Right renal pelvis (tissue), 4 donors: ENCODE results near the gene MCC. TPM values are rescaled to one million over a fixed set of nuclear protein-coding genes. Genes with fewer than 3 reads are reported as not detected.

ENCODE experiments used
- DNase-seq, 4 donors: peaks; one replicate each; pipeline ENCODE4 v3.0.0-alpha.2; 2013; ENCODE audit warnings: low read depth in 4 of 4, low spot score in 3 of 4, missing footprints in 1 of 4
- polyA plus RNA-seq, 4 donors: library from polyadenylated mRNA; unstranded; fragments of 120-200 nt; gene quantifications; one replicate each; pipeline ENCODE4 v1.2.1, GENCODE V29; 2013; ENCODE audit not compliant: insufficient read length in 4 of 4

MCC gene
- polyA plus RNA-seq, 4 donors: 27.6 to 34.8 (median 32.4) TPM

DNA sequence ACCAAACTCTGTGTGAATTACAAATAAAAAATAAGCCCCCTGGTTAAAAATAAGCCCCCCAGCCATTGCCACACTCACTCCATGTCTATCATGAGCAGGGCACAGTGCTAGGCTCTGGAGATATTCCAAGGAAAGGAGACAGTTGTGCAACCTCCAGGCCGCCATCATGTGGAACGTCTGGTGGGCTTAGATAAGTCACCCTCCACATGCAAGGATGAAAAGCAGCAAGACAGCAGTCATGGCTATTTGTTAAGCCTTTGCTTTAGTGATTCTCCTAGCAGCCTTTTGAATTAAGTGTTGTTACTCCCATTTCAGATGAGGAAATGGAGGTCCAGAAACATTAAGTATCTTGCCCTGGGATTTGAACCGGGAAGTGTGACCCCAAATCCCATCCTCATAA lies 416.9 kb downstream of the MCC start:
- DNase-seq: no peak

DNA sequence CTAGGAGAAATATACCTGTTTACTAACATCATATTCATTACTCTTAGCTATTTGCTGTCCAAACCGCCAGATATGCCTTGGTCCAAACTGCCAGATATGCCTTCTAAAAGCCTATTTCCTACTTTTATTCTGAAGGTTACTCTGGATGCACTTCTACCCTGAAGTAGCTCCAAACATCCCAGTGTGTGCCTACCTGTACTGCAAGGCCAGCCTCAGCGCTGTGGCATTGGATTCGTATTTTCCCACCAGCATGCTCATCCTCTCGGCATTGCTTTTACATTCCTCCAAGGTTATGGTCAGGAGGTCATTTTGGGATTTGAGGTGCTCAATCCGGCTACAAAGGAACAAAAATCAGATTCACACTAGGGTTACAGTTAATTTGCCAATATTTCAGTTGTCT lies 417.4 kb downstream of the MCC start:
- no peak for DNase-seq

DNA sequence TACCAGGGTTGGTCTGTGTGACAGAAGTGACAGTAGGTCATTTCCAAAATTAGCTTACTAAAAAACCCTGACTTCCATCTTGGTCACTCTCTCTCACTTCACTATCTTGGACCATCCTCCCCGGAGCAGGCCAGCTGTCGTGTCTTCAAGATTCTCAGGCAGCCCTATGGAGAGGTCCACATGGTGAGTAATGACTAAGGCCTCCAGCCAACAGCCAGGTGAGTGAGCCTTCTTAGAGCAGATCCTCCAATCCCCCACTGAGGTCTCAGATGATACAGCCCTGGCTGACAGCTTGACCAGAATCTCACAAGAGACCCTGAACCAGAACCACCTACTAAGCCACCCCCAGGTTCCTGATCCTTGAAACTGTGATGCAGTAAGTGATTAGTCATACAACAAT lies 419.7 kb downstream of the MCC start:
- no peak for DNase-seq

DNA sequence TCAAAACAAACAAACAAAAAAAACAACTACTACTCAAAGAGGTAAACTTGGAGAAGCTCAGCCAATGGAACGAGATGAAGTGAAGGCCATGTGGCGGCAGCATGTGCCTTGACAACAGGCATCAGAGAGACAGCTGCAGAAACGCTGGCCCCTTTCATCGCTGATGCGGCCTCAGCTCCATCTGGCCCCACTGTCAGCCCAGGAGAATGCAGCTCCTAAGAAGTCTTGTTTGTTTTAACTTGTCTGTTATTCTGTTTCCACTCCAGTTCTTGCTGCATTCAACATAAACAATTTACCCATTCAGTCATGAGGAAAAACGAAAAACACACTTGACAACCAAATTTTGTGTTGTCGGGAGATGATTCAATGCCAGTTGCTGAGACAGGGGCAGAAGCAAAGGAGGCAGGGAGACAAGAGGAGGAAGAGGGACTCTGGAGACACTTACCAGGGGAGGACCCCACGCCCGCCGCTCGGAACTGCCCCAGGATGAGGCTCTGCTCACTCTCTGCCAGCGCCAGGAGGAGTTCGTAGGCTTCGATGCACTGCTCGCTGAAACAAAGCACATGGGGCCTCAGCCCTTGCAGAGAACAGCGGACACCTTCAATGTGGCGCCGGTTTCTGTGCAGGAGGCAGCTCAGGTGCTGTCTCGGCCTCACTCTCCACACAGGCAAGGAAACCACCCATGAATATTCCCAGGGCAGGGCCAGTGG lies 420.5 kb downstream of the MCC start:
- DNase-seq: no peak

DNA sequence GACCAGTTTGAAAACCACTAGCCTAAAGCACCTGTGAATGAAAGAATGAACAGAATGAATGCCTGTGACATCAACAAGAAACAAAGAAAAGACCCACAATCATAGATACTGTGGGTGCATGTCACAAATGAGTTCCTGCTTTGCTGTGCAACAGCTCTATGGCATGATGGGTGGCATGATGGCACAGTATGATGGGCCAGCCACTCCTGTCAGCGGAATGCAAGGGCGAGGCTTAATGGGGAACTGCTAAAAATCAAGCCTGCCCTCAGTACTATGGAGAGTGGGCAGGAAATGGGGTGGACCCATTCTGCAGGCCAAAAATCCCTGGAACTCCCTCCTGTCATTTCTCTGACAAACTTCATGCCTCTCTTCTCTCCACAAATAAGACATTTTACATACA lies 422.6 kb downstream of the MCC start:
- DNase-seq: no peak

DNA sequence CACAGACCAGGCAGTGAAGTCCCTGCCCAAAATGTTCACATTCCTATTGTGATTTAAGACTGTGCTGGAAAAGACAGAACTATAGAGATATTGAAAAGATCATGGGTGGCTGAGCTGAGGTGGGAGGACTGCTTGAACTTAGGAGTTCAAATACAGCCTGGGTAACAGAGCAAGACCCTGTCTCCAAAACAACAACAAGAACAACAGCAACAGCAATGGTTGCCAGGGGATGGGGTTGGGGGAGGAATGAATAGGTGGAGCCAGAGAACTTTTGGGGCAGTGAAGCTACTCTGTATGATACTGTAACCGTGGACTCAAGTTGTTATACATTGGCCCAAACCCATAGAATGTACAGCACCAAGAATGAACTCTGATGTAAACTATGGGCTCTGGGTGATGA lies 423.4 kb downstream of the MCC start:
- no peak for DNase-seq

DNA sequence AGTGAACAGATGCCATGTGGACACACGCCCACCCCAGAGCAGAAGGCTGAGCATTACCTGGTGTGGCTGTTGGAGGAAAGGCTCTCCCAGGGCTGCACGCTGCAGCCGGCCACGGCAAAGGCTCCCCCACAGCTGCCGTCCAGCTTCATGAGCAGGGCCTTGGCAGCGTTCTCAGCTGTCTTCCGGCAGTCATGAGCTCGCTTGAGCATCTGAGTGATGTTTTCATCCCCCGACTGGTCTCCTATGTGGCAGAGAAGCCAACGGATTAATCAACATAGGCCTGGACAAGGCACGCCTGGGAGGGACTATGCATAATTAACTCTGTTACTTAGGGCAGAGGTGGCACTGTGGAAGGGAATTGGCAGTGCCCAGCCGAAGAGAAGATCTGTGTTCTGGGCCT lies 424.3 kb downstream of the MCC start:
- no peak for DNase-seq

DNA sequence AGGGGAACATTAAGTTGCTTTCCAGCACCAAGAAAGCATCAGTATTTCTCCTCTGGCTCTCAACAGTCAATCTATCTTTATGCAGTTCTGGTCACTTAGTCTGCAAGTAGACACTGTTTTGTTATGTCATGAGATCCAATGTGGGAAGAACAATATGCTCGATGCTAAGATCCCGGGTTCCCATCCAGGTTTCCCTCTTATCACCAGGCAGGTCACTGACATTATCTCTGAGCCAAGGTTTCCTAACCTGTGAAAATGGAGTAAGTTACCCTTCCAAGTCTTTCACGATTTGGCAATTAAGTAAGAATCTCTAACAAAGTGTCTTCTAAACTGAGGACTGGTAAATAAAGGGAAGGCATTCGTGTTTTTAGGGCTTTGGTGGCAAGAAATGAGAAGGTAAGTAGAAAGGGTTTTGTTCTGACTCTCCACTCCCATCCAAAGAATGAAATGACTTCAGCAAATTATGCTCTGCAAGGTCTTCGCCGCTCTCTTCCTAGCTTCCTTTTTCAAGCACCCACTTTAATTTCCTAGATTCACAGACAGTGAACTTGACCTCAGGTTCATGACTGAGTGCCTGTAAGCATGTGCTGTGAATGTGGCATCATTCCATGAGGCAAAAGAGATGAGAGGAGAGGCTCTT lies 425.3 kb downstream of the MCC start:
- no peak for DNase-seq

- no peak for DNase-seq
Measured at GRCh38 chr5:113061846-113062780, 426.1 kb downstream of the MCC start.

- DNase-seq: no peak
Measured at GRCh38 chr5:113060408-113061025, 427.7 kb downstream of the MCC start.

GRCh38 chr5:113059232-113060040 lies 428.8 kb downstream of the MCC start:
- DNase-seq: peak; percentile 44 to 64 (median 50)

DNA sequence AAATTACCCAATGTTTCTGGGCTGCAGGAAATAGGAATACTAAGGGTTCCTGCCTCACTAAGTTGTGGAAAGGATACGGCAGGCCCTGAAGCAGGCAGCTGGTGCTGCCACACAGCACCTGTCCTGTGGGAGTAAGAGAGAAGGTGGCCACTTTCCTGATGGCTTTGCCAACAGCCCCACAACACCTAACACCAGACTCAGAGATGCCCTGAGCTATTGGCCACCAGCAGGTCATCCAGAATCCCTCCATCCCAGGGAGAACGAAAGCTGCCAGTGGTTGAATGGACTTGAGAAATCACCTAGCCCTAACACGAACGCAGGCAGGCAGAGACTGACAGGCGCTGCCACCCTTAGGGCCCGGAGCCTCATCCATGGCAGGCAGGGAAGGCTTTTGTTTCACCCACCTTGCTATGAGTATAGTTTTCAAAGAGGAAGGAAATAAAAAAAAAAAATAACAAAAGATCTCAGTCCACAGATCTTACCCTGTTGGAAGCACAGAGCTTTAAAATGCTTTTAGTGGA lies 429.5 kb downstream of the MCC start:
- DNase-seq: no peak

- DNase-seq: no peak
Measured at GRCh38 chr5:113058269-113058668, 430.0 kb downstream of the MCC start.

DNA sequence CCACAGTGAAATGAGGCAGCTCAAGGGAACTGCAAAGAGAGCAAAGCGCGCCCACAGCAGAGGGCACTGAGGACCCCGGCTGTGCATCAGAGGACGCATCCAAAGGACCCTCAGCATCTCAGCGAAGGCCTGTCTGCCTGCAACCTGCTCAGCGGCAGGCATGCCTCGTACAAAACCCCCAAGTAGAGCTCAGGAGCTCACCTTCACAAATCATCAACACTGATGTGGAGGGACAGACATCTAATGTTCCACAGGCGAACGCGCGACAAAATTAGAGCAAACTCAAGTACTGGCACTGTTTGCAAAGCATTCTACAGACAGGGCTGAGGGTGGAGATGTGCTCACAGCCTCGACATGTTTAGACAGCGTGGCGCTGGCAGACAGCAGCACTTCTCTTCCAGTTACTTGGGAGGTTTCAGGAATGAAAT lies 430.7 kb downstream of the MCC start:
- DNase-seq: no peak

GRCh38 chr5:113056988-113057387 lies 431.3 kb downstream of the MCC start:
- DNase-seq: no peak

DNA sequence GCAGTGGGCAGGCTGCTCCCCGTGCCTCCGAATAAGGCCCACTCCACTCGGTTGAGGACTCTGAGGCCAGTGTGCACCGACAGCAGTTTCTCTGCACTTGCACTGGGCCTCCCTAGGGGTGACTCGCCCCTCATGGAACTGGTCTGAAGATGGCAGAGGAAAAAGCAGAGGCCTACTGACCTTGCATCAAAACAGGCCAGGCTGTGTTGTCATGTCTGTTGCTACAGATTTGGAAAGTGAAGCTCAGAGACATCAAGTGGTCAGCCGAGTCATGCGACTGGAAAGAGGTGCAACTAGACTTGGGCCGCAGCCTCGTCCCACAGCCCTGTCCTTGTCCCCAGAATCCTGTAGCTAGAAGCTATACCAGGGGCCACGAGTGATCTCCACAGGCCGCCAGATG lies 433.4 kb downstream of the MCC start:
- DNase-seq: no peak

- no peak for DNase-seq
Measured at GRCh38 chr5:113053511-113053995, 434.7 kb downstream of the MCC start.

GRCh38 chr5:113052041-113052795 lies 436.0 kb downstream of the MCC start:
- no peak for DNase-seq
